ENCODE measurements around the gene SNAP91.
"Not testable (repeated sequence)": the region's sequence is repeated elsewhere in the genome, so short reads cannot be mapped to it uniquely, and the experiment has no call there.

The SNAP91 gene

DNA sequence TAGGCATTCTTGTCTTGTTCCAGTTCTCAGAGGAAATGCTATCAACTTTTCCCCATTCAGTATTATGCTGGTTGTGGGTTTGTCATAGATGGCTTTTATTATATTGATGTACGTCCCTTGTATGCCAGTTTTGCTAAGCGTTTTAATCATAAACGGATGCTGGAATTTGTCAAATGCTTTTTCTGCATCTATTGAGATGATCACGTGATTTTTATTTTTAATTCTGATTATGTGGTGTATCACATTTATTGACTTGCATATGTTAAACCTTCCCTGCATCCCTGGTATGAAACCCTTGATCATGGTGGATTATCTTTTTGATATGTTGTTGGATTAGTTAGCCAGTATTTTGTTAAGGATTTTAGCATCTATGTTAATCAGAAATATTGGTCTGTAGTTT is 79.0 kb downstream of the SNAP91 start:
- DNase-seq = not testable (repeated sequence)

DNA sequence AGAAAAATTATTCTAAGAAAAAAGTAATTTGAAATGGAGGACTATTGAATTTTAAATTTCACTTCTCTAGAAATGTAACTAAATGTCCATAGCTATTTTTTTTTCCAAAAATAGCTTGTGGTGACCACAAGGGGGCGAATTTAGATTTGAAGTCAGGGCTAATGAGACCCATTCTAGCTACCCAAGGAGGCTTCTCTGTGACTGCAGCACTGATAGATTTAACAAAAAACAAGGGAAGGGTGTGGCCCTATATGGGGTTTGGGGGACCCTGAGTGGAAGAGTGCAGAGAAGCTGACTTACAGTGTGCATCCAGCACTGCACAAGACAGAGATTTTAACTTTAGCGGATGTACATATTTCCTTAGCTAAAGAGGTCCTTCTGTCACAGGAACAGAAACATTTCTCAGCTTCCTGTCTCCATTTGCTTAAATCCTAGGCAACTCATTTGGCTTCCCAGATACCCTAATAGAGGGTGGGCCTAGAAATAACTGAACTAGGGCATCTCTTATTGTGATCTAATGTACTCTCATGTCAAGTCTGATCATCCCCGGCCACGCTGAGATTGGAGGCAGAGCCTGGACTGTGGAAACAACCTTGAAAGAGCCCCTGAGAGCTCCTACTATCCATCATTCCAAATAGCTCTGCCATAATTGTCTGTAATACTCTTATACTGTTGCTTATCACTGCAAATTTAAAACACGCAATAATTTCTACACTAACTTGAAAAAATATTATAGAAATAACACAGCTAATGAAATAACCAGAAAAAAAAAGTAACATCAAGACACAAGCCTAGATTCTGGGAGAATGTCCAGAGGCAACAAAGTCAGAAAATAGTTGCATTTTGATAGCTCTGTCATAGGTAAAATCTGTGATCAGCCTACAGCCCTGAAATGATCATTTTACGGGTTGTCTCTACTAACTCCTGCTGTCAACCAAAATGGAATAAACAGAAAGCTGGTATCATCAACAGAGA is 93.6 kb downstream of the SNAP91 start:
- no peak for DNase-seq

DNA sequence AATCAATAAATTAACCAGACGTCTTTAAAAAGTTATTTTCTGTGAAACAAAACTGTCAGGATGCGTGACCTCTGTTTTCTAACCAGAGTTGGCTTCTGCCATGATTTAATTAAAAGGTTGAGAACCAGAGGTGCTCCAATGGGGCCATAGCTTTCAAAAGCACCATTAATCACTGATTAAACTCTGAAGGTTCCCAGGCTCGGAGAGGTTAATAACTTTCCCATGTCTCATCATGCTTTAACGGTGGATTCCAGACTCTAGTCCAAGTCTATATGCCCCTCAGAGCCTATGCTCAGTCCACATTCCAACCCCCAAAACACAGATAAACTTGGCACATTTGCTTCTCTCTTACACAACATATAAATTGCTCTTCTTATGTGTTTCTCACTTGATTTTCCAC is 95.5 kb downstream of the SNAP91 start:
- DNase-seq = no peak

DNA sequence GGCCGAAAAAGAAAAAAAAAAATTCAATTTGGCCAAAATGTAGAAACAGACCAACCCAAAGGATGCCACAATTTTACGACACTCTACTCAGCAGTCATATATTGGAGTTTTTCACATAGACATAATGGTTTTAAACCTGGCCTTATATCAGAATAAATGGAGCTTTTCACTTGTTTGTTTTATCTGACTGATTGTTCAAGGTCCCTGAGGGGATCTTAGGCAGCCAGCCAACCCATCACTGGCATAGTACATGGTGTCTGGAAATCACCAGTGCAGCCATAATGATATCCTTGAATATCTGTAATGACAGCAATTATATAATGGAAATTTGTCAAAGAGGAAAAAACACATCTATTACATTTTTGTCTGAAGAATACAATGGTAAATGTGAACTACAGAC is 99.7 kb downstream of the SNAP91 start:
- DNase-seq = no peak

DNA sequence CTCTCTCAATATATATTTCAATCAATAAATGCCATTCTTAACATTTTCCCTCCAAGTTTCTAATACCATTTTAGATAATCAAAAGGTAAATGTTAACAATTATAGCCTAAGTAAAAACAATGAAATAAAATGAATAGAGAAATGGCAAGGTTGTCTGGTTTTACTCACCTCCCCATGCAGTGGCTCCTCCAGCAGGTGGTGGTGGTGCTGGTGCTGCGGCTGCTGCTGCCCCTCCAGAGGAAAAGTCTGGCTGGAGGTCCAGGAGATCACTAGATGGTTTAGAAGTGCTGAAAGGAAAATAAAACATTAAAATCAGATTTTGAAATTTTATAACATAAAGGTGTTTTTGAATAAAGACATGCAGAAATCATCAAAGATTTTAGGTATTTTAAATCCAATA is 103.4 kb downstream of the SNAP91 start:
- no peak for DNase-seq

DNA sequence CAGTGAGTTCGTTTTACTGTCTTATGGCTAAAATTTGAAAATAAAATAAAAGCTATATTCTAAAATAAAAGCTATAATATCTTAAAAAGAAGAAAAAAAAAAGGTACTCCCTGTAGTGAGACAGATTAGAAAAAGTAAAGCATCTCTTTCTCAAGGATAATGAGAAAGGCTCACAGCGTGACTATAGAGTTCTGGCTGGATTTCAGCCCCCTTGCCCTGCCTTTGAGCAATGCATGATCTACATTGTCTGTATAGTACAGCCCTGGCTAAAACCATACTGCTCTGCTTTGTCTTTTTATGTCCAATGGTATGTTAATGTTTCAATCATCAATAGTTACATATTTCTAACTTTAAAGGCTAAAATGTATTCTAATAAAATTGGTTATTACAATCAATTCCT is 105.3 kb downstream of the SNAP91 start:
- DNase-seq = no peak

DNA sequence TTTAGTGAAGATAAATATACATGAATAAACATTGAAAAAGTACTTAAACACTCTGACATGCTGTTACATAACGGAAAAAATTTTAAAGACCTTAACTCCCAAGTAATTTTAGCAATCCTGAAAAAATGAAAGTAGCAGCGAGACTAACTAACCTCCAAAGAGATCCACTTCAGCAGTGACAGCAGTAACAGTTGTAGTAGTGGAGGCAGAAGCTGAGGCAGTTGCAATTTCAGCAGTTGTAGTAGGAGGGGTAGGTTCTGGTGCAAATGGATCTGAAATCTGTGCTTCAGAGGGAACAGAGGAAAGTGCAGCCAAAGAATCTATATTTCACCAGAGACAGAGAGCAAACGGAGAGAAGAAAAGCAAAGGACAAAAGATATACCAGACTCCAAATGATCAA is 107.8 kb downstream of the SNAP91 start:
- no peak for DNase-seq

DNA sequence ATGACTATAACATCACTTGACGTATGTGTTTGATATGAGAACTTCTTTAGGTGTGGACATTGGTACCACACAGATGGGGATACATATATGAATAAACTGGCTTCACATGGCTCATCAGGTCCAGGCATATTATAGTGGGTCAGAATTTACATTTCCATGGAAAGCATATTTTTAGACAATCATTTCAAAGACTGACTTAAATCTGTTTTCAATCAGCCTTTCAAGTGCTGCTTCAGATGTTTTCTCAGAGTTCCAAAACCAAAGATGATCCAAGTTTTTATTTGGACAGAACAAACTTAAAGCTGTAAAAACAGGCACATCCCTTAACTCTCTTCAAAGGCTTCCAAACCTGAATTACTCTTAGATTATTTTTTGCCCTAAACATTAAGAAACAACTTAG is 108.4 kb downstream of the SNAP91 start:
- DNase-seq = no peak

DNA sequence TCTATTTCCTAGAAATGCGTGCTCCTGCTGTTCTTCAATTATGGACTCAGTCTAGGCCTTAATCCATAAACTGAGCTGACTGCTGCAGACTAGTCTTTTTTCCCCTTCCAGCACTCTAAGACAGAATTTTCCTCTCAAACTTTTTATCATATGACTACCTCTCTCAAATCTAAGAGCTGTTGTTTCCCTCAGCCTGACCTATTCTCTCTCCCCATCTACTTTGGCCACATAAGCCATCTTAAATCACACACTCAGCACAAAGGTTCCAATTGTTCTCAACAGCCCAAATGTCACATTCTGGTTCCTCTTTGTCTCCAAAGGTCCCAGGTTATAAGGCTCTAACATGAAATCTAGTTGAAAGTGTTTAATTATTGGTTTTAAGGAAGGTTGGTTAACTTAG is 111.4 kb downstream of the SNAP91 start:
- DNase-seq = no peak

DNA sequence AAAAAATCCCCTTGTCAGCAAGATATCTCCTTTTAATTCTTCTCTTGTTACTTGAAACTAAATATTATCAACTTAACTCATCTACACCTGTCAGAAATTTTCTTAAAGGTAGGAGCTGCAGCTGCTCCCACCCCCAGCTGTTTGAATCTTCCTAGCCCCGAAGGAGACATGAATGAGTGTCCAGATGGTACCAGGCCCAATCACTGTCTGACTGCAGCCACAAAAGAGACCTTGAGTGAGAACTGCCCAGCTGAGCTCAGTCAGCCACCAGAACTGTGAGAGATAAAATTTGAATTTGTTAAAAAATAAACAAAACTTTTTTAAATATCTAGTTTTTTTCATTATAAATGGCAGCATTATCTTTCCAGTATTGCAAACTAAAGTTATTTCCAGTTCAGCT is 111.8 kb downstream of the SNAP91 start:
- no peak for DNase-seq

DNA sequence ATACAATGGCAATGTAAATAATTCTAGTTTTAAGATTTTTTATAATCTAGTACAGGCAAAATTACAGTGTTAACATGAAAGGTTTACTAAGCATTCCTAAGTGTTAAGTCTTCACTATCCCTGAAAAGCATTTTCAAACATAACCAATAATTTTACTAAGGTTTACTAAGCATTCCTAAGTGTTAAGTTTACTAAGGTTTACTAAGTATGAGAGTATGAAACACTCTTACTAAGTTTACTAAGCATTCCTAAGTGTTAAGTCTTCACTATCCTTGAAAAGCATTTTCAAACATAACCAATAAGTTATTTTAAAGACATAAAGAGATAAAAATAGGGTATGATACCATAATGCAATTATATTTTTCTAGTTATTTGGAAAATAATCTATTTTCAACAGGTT is 114.0 kb downstream of the SNAP91 start:
- DNase-seq = no peak

DNA sequence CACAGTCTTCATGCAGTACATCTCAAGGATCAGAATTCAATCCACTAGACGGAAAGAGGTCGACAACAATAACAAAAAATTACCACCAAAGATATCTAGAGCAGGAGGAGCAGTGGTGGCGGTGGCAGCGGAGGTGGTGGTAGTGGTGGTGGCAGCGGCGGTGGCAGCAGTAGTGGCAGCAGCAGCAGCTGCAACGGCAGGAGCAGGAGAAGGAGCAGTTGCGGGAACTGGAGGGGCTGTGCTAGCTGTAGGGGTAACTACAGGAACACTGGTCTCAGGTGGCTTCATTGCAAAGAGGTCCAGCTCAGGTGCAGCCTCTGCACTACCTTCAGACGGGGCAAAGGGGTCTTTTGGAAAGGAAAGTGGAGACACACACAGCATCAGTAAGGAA is 115.5 kb downstream of the SNAP91 start:
- DNase-seq = no peak

DNA sequence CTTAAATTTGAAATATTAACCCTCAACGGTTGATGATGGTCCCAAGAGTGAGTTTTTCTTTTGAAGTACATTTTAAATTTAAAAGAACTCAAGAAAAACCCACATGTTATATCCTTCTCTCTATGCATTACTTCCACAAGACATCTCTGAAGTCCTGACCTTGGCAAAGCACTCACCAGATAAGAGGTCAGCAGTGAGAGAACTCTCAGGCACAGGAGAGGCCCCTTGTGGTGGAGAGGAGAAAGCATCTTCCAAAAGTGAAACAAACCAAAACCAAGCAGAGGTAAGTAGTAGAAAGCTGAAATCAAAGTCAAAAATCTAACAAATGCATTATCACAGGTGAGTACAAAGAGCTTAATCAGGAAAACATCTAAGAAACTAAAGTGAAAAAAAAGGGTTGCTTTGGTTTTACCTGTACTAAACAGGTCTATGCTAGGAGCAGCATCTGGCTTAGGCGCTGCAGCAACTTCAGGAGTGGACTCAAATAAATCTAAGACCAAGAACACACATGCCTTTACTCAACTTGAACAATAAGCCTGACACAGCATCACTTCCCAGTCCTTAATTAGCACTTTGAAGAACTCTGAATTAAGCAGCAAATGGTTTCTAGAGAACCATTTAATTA is 116.0 kb downstream of the SNAP91 start:
- DNase-seq = no peak

DNA sequence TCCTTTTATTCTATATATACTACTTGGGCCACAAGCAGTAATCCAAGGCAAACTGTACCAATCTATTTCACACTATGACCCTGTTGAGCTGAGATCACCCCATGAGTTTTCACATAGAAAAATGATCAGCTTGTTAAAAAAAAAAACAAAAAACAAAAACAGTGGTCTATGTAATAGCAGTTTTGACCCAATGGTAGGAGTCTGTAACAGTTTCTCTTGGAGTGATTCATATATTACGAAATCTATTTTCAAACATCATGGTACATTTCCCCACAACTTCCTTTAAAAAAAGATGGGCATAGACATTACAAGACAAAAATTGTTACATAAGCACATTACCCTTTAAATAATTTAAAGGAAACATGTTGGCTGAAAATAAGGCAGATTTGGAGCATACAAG is 118.5 kb downstream of the SNAP91 start:
- no peak for DNase-seq

DNA sequence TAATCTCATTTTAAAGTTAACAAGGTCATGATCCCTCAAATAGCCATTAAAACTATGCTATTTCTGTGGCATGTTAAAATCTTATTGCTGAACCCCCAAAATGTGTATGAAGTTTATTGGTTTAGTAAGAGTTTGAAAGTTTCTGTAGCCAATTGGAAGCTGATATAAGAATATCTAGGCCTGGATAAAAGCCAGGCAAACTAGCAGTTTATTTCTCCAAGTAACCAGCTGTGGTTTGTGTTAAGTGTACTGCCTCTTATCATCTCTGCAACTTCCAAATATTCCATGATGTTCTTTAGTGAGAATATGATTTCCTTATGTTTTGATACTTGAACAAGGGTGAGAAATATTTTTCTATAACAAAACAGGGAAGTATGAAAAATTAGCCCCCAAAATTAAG is 119.8 kb downstream of the SNAP91 start:
- no peak for DNase-seq

DNA sequence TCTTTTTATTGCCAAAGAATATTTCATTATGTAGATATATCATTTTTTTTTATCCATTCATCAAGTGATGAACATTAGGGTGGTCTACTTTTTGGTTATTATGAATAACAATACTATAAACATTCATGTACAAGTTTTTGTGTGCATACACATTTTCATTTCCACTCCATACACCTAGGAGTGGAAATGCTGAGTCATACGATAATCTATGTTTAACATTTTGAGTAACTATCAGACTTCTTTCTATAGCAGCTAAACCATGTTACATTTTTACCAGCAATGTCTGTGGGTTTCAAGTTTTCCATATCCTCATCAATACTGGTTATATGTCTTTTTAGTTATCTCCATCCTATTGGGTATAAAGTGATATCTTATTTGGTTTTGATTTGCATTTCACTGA is 130.8 kb downstream of the SNAP91 start:
- DNase-seq = no peak

DNA sequence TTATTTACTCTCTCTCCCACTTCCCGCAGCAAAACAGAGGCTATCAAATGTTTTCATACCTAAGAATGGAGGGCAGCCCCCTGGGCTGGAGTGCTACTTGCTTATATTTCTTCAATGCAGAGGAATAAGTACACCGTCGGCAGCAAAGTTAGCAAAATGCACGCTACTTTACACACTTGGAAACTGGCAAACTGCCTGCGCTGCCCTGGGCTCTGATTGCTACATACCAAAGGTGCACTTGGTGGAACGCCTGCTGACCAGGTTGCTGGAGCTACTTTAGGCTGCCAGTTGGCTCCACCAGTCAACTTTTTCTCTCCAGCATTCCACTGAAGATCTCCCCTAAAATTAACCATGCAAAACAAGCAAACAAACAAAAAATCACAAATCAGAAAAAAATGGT is 134.1 kb downstream of the SNAP91 start:
- DNase-seq = no peak

DNA sequence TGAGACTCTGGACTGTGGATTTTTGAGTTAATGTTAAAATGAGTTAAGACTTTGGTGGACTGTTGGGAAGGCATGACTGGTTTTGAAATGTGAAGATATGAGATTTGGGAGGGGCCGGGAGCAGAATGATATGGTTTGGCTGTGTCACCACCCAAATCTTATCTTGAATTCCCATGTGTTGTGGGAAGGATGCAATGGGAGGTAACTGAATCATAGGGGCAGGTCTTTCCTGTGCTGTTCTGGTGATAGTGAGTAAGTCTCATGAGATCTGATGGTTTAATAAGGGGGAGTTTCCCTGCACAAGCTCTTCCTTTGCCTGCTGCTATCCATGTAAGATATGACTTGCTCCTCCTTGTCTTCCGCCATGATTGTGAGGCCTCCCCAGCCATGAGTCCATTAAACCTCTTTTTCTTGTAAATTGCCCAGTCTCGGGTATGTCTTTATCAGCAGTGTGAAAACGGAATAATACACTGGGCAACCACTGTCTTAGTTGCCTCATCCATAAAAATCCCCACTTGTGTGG is 137.2 kb downstream of the SNAP91 start:
- DNase-seq = not testable (repeated sequence)

DNA sequence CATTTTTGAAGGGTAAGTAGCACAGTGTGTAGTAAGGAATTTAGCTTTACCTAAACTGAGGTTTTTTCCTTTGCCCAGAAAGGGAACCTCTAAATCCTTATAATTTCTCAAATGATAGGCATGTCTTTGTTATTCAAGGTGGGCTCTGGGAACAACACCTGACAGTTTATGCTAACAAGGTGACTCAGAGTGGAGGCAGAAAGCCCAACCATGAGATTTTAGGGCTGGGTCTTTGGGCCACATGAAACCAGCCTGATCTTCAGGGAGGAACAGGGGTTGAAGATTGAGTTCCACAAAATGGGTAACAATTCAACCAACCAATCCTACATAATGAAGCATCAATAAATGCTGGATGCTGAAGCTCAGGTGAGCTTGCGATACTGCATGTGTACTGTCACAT is 149.9 kb downstream of the SNAP91 start:
- DNase-seq = no peak

DNA sequence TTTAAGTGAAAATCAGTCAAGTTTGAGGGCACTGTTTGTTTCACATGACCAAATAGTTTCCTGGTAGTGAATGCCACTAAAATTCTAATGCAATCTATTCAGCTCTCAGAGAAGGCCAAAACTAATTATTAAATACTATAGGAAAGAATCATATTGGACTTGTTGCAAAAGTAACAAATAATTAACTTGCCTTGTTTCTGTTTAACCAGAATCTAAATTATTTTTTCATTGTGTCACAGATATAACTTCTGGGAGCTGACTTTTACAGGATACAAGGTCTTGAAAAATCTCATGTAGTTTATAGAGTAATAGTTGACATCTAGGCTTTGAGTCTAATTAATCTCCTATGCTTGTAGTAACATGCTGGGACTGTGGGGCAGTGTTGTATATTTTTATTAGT is 152.0 kb downstream of the SNAP91 start:
- DNase-seq = no peak

DNA sequence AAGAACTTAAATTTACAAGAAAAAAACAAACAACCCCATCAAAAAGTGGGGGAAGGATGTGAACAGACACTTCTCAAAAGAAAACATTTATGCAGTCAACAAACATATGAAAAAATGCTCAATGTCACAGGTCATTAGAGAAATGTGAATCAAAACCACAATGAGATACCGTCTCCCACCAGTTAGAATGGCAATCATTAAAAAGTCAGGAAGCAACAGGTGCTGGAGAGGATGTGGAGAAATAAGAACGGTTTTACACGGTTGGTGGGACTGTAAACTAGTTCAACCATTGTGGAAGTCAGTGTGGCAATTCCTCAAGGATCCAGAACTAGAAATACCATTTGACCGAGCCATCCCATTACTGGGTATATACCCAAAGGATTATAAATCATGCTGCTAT is 157.2 kb downstream of the SNAP91 start:
- not testable (repeated sequence) for DNase-seq

DNA sequence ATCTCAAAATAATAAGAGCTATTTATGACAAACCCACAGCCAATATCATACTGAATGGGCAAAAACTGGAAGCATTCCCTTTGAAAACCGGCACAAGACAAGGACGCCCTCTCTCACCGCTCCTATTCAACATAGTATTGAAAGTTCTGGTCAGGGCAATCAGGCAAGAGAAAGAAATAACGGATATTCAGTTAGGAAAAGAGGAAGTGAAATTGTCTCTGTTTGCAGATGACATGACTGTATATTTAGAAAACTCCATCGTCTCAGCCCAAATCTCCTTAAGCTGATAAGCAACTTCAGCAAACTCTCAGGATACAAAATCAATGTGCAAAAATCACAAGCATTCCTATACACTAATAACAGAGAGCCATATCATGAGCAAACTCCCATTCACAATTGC is 158.4 kb downstream of the SNAP91 start:
- DNase-seq = not testable (repeated sequence)

DNA sequence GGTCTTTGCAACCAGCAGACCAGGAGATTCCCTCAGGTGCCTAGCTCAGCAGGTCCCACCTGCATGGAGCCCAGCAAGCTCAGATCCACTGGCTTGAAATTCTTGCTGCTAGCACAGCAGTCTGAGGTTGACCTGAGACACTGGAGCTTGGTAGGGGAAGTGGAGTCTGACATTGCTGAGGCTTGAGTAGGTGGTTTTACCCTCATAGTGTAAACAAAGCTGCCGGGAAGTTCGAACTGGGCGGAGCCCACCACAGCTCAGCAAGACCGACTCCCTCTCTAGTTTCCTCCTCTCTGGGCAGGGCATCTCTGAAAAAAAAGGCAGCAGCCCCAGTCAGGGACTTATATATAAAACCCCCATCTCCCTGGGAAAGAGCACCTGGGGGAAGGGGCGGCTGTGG is 162.3 kb downstream of the SNAP91 start:
- DNase-seq = no peak

DNA sequence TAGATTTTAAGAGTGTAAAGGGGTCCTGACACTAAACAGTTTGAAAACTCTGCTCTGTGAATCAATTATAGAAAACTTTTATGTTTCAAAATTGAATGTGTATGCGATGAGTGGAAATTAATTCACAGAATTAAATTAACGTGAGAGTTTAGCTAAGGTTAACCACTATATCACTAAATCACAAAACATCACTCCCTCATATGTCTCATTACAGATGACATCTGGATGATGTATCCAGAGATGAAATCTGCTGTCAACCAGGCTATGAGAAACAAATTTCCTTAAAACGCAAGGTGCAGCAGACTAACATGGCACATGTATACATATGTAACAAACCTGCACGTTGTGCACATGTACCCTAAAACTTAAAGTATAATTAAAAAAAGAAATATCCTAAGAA is 169.2 kb downstream of the SNAP91 start:
- no peak for DNase-seq
